KBM-7 (cell line): ENCODE results near the gene PCDHGA1.
"Not testable (repeated sequence)": the region's sequence is repeated elsewhere in the genome, so short reads cannot be mapped to it uniquely, and the experiment has no call there.

ENCODE experiments used
- DNase-seq: peaks from one replicate; pipeline ENCODE4 v3.0.0-alpha.2; 2015
- in situ Hi-C: fragments of 300-500 bp; cut with MboI; formaldehyde crosslinking; loops from 2 replicates; pipeline ENCODE4 v1.14.3; 2020; ENCODE audit warnings: low sequenced_read_pairs, low pct_unique_long_range_greater_than_20kb, mixed read lengths

Gene PCDHGA1

DNA sequence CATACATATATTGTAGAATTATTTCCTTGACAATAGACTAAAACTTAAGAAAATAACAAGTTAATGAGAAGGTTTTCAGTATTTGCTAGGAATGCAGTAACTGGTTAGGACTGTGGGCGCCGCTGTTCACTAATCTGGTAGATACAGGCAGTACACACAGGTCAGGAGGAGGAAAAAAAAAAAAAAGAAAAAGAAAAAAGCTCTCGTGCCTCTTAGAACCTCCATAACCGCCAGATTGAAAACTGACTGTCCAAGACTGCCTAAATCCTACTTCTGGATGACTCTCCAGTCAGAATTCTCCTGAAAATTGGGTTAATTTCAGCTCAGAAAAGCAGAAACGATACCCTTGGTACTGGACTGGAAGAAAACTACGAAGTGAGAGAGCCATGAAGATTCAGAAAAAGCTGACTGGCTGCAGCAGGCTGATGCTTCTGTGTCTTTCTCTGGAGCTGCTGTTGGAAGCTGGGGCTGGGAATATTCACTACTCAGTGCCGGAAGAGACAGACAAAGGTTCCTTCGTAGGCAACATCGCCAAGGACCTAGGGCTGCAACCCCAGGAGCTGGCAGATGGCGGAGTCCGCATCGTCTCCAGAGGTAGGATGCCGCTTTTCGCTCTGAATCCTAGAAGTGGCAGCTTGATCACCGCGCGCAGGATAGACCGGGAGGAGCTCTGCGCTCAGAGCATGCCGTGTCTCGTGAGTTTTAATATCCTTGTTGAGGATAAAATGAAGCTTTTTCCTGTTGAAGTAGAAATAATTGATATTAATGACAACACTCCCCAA, at the start of gene PCDHGA1:
PCDHGA1 (plus strand) TSS at position 216 of the 782 bp plus-strand sequence.
- peak; percentile 50 for DNase-seq
- in situ Hi-C loops: no loop called here

DNA sequence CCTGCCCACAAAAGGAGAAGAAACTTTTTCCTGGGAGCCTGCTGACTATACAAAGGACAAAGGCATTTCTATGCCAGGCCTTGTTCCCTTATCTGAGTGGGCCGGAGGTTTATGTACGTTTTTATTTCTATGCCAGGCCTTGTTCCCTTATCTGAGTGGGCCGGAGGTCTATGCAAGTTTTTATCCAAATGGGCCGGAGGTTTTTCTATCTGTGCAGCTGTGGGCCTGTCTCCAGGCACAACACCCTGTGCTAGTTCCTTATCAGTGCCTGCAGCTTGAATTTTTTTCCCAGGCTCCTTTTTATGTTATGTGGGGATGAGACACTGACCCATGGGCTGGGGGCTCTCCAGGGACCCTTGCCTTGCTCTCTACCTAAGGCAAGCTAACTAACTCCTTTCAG, 31.9 kb upstream of the PCDHGA1 start:
- in situ Hi-C loops: no loop called here
- DNase-seq: no peak

DNA sequence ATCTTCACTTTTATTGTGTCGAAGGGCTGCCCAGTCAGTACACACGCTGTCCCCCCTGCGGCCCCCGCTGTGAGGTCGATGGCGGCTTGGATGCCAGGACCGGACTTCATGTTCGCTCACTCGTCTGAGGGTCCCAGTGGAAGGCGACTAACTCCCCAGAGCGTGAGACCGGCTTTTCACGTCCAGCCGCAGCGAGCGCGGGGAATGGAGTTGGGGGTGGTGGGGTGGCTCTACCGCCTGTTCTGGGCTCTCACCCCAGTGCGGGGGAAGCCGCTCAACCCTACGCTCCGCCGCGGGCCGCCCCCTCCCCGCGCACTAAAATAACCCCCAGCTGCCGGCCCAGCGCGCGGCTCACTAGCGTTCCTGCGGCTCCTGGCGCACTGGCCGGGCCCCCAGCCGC, 26.6 kb upstream of the PCDHGA1 start, which contains the start of gene SLC25A2:
SLC25A2 (minus strand) TSS at position 294 of the 400 bp plus-strand sequence; CDS start at position 110, 184 bp downstream.
- in situ Hi-C loops: no loop called here
- no peak for DNase-seq

GRCh38 chr5:141306630-141307029, 23.7 kb upstream of the PCDHGA1 start:
- in situ Hi-C loops: no loop called here
- no peak for DNase-seq

DNA sequence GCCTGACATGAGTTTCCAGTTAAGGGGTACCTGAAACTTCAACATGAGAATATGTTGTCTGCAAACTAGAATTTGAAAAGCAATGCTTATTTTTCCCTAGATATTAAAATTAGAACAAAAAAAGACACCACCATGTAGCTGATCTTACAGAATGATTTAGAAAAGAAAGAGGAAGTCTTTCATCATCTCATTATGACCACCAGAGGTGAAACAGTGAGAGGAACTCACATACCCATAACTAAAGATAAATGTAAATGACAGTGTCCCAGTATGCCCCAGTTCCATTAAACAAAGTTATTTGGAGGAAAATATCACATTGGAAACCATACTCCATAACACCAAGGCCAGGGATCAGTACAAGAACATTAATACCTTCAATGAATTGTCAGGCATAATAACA, 16.6 kb upstream of the PCDHGA1 start:
- no peak for DNase-seq
- in situ Hi-C loops: no loop called here

DNA sequence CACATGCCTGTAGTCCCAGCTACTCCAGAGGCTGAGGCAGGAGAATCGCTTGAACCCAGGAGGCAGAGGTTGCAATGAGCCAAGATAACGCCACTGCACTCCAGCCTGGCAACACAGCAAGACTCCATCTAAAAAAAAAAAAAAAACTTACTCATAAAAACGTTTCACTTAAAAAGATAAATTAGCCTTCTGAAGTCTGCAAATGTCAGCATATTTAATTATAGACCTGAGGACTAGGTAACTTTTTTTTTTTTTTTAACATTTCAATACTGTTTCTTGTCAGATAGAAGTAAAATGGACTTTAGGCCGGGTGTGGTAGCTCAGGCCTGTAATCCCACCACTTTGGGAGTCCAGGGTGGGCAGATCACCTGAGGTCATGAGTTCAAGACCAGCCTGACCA, 13.4 kb upstream of the PCDHGA1 start:
- in situ Hi-C loops, DNase-seq: not testable (repeated sequence)

DNA sequence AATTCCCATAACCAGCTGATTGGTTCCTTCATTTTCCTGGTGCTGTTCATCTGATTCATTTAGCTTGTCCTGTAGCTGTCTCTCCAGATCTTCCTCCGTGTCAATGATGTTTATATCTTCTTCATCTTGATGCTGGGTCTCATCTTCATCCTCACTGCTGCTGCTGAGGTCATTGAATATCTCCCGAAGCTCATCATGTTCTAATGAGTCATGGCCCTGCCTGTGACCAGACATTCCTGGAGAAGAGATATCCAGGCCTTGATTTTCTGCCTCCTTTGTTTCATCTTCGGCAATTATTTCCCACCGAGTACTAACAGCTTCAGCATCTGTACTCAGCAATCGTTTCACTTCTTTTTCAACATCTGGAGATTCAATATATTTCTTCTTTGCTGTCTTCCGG, 11.1 kb upstream of the PCDHGA1 start:
- DNase-seq: no peak
- in situ Hi-C loops: no loop called here

DNA sequence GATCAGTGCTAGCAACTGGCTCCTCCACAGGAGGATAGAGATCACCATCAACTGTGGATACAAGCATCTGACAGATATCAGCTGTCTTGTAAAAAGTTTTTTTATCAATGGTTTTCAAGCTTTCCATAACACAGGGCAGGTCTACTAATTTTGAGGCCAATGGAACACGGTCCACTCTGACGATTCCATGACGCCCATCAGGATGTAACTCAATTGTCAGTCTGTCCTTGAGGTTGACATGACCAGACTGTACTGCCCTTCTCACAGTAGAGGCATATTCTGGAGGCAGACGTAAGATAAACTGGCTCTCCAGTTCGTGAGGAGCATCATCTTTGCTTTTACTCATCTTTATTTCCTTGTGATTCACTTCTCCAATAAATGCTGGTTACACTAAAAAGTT, 10.6 kb upstream of the PCDHGA1 start:
- in situ Hi-C loops: no loop called here
- DNase-seq: no peak

DNA sequence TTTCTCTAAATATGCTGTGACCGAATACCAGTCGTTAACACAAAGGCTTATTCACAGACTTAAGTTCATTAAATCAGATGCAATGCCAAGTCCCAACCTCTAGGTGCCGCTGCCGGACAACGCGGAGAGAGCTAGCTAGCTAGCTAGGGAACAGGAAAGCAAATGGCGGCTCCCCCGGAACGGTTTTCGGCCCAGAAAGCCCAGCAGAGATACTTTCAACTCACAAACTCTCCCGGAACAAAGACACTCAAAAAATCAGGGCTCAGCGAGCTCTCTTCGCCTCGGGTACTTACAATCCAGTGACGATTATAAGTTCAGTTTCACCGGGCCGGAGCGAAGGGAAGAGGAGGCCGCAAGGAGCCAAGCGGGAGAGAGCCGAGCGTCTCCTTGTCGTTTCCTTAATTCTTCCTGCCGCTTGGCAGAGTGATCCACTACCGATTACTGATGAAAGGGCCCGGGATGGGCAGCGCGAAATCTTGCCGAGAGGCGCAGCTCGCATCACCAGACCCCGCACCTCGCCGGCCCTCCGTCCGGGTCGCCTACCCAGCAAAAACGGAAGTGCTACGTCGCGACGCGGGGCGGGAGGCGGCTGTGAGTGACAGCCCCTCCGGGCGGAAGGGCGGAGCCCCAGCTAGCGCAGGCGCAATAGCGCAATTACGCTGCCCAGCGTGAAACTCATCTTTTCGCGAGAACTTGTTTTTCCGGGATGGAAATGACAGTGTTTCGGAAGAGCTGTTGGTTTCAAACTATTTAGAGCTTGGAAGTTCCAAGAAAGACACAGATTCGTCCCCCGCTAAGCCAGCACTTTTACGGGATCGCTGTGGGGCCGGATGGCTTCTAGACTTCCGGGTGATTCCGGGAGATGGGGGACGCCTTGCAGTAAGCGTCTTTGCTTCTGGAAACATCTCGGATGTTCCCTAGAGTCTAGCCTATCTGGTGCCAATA, 9.8 kb upstream of the PCDHGA1 start, which contains the start of gene TAF7:
TAF7 (minus strand) TSS at position 560 of the 945 bp plus-strand sequence. CDS start 740 bp downstream, outside the sequence.
- peak; percentile 92 for DNase-seq
- in situ Hi-C loops: no loop called here

- no peak for DNase-seq
- in situ Hi-C loops: no loop called here
These were observed 8.1 kb upstream of the PCDHGA1 start for GRCh38 chr5:141322261-141322660.

DNA sequence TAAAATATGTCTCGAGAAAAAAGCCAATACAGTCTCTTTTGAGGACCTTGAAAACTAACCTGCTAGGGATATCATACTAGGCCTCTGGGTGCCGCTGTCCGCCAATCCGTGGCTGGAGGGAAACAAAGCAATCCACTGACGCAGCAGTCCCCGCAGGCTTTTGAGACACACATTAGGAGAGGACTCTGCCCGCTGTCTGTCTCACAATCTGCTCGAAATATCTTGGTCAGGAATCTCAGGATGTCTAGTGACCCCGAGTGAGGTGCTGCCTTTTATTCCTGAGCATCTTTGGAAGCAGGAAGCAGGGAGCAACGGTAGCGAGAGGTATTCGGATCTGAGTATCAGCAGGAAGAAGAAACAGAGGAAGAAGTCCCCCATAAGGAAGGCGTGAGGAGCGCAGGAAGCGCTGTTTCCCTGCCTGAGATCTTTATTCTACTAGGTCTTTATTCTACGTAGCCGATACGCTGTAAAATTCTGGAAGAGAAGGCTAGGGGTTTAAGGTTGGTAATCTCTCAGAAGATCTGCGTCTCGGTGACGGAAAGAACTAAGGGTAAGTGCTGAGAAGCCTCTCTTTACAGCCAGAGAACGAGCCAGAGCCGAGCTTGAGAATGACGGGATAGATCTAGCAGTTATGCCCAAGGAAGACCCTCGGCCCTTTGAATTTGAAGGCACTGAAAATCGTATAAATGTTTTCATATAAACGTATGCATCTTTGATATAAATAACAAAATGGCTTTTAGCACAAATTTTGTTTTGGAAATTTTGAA, 4.0 kb upstream of the PCDHGA1 start:
- in situ Hi-C loops: no loop called here
- DNase-seq: no peak

DNA sequence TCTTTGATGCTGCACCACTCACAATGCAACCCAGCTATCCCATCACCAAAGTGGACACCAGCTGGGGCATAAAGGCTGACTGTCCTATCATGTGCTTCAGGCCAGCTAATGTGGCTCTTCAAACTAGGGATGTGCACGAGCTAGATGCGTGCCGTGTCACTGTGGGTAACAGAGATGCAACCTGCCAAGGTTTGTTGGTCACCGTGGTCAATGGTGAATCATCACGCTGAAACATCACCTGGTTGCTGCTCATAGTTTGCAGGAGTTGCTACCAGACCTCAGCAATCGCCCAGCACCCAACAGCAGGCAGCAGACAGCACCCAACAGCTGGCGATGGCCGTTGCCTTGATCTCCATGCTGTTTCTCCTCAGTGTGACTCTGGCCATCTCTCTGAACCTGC, 2.1 kb upstream of the PCDHGA1 start:
- DNase-seq: no peak
- in situ Hi-C loops: no loop called here

- DNase-seq, in situ Hi-C loops: not testable (repeated sequence)
These were observed 2.3 kb downstream of the PCDHGA1 start for GRCh38 chr5:141332571-141332970.

DNA sequence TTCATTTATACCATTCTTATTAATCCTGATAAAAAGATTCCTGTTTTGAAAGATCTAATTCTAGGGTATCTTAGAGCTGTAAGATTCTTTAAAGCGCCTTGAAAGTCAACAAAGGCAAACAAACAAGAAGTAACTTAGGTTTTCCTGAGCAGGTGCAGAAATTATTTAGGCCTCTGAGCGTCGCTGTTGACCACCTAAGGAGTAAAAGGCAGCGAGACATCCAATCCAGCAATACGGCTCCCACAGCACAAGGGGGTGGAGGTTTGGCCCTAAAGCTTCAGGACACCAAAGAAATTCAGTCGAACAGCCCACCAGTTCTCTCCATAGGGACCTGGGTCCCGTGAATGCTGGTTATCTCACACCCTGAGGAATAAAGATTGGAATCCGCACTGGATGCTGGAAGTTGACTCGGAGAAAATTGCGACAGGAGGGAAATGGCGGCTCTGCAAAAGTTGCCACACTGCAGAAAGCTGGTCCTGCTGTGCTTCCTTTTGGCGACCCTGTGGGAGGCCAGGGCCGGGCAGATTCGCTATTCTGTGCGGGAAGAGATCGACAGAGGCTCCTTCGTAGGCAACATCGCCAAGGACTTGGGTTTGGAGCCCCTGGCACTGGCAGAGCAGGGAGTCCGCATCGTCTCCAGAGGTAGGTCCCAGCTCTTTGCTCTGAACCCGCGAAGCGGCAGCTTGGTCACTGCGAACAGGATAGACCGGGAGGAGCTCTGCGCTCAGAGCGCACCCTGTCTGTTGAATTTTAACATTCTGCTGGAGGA, 8.4 kb downstream of the PCDHGA1 start, which contains the start of gene PCDHGA2:
PCDHGA2 (plus strand) TSS at position 223 of the 769 bp plus-strand sequence.
- in situ Hi-C loops: no loop called here
- peak; percentile 41 for DNase-seq

DNA sequence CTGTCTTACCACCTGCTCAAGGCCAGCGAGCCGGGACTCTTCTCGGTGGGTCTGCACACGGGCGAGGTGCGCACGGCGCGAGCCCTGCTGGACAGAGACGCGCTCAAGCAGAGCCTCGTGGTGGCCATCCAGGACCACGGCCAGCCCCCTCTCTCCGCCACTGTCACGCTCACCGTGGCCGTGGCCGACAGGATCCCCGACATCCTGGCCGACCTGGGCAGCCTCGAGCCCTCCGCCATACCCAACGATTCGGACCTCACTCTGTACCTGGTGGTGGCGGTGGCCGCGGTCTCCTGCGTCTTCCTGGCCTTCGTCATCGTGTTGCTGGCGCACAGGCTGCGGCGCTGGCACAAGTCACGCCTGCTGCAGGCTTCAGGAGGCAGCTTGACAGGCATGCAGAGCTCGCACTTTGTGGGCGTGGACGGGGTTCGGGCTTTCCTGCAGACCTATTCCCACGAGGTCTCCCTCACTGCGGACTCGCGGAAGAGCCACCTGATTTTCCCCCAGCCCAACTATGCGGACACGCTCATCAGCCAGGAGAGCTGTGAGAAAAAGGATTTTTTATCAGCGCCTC, 10.6 kb downstream of the PCDHGA1 start:
- in situ Hi-C loops: not testable (repeated sequence)

GRCh38 chr5:141342773-141343172, 12.5 kb downstream of the PCDHGA1 start:
- no peak for DNase-seq
- in situ Hi-C loops: no loop called here

More for the DNA sequence above, 10.6 kb downstream of the PCDHGA1 start:
- not testable (repeated sequence) for DNase-seq

- in situ Hi-C loops: no loop called here
- no peak for DNase-seq
These were observed 13.1 kb downstream of the PCDHGA1 start, which contains the start of gene PCDHGA3 for GRCh38 chr5:141343242-141343952. Gene PCDHGA3 (plus strand): TSS chr5:141343829. CDS start chr5:141344034, 205 bp downstream.
